Measurements from ENCODE around the gene PRKCB.

Gene PRKCB

GRCh38 chr16:23863511-23864422, 28.0 kb downstream of the PRKCB start:
- H4K20me1 ChIP-seq (ENCODE audit: insufficient read depth, low read length), result peaks cover 6% of the 10 kb centered on the region
- H3K9me3 ChIP-seq (ENCODE audit: insufficient read depth, low read length), result no peaks in the 10 kb centered on the region
- H3K79me2 ChIP-seq (ENCODE audit: low read length), result no peaks in the 10 kb centered on the region
- H2AFZ ChIP-seq (ENCODE audit: low read depth, low read length), result no peak overlapping the region; the same call in 1 of the 2 replicates
- no peaks in the 10 kb centered on the region for H3K36me3 ChIP-seq (replicated peaks; ENCODE audit: low read depth, low read length)
- peak overlapping the region; percentile 46 for H3K27ac ChIP-seq (ENCODE audit: low read length)
- TF ChIP-seq EZH2phosphoT487 (IDR thresholded peaks at IDR 0.05; ENCODE audit: low read depth), result no peak
- TF ChIP-seq, protein P1, sequence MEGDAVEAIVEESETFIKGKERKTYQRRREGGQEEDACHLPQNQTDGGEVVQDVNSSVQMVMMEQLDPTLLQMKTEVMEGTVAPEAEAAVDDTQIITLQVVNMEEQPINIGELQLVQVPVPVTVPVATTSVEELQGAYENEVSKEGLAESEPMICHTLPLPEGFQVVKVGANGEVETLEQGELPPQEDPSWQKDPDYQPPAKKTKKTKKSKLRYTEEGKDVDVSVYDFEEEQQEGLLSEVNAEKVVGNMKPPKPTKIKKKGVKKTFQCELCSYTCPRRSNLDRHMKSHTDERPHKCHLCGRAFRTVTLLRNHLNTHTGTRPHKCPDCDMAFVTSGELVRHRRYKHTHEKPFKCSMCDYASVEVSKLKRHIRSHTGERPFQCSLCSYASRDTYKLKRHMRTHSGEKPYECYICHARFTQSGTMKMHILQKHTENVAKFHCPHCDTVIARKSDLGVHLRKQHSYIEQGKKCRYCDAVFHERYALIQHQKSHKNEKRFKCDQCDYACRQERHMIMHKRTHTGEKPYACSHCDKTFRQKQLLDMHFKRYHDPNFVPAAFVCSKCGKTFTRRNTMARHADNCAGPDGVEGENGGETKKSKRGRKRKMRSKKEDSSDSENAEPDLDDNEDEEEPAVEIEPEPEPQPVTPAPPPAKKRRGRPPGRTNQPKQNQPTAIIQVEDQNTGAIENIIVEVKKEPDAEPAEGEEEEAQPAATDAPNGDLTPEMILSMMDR (IDR thresholded peaks at IDR 0.05; ENCODE audit: low read depth, low read length), result no peak
- H3K4me1 ChIP-seq (ENCODE audit: low read length), result peaks cover 48% of the 10 kb centered on the region
- H3K4me3 ChIP-seq (ENCODE audit: low read length), result peak overlapping the region; percentile 68
- H3K9ac ChIP-seq (ENCODE audit: low read length), result peak overlapping the region; percentile 29; the same call in 1 of the 2 replicates
- peak overlapping the region; percentile 90 for H3K4me2 ChIP-seq (ENCODE audit: low read length)
- peaks cover 62% of the 10 kb centered on the region for H3K27me3 ChIP-seq (ENCODE audit: low read depth, low read length)

DNA sequence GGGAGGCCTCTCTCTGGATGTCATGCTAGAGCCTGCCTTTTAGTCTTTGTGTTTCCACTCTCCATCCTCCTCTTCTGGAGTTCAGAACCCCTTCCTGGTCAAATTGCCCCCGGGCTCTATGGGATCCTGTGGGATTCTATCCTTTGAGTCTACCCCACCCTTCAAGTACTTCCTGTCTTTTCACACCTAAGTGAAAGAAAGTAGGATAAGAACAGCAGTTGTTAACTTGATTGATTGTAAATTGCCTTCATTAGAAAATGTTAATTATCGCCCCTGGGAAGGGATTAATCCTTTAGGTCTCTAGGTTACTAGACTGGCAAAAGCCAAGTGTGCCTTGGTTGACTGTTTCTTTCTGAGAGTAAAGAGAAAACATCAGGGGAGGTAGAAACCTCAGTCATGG, 30.1 kb downstream of the PRKCB start:
- Histone ChIP-seq H3K9me3 (ENCODE audit: insufficient read depth, low read length) (no peaks in the 10 kb centered on the region), H3K27ac (ENCODE audit: low read length) (no peak overlapping the region), H2AFZ (ENCODE audit: low read depth, low read length) (no peak overlapping the region), H4K20me1 (ENCODE audit: insufficient read depth, low read length) (no peaks in the 10 kb centered on the region), H3K79me2 (ENCODE audit: low read length) (no peaks in the 10 kb centered on the region), H3K4me2 (ENCODE audit: low read length) (no peak overlapping the region), H3K4me1 (ENCODE audit: low read length) (peaks cover 30% of the 10 kb centered on the region), H3K4me3 (ENCODE audit: low read length) (no peak overlapping the region), H3K27me3 (ENCODE audit: low read depth, low read length) (peaks cover 60% of the 10 kb centered on the region), H3K36me3 (replicated peaks; ENCODE audit: low read depth, low read length) (no peaks in the 10 kb centered on the region), H3K9ac (ENCODE audit: low read length) (no peak overlapping the region)
- TF ChIP-seq EZH2phosphoT487 (IDR thresholded peaks at IDR 0.05; ENCODE audit: low read depth), result no peak
- TF ChIP-seq, protein P1 (IDR thresholded peaks at IDR 0.05; ENCODE audit: low read depth, low read length), result no peak

DNA sequence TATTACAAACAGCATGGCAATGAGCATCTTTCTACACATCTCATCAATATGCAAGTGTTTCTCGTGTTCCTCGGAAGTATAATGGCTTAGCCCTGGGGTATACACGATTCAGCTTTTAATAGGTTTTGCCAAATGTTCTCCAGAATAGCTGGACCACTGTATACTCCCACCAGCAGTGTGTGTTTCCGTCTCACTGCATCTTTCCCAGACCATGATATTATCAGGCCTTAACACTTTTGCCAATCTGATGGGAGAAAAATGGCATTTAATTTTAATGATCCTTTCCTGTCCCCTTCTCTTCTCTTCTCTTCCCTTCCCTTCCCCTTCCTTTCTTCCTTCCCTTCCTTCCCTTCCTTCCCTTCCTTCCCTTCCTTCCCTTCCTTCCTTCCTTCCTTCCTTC, 30.8 kb downstream of the PRKCB start:
- Histone ChIP-seq H3K9me3 (ENCODE audit: insufficient read depth, low read length) (no peaks in the 10 kb centered on the region), H3K9ac (ENCODE audit: low read length) (no peak overlapping the region), H3K27me3 (ENCODE audit: low read depth, low read length) (peaks cover 56% of the 10 kb centered on the region), H2AFZ (ENCODE audit: low read depth, low read length) (no peak overlapping the region), H3K4me1 (ENCODE audit: low read length) (peaks cover 30% of the 10 kb centered on the region), H3K27ac (ENCODE audit: low read length) (no peak overlapping the region), H3K79me2 (ENCODE audit: low read length) (no peaks in the 10 kb centered on the region), H4K20me1 (ENCODE audit: insufficient read depth, low read length) (no peaks in the 10 kb centered on the region), H3K4me2 (ENCODE audit: low read length) (no peak overlapping the region), H3K4me3 (ENCODE audit: low read length) (no peak overlapping the region), H3K36me3 (replicated peaks; ENCODE audit: low read depth, low read length) (no peaks in the 10 kb centered on the region)
- TF ChIP-seq, protein P1 (IDR thresholded peaks at IDR 0.05; ENCODE audit: low read depth, low read length), result no peak

- H3K27me3 ChIP-seq (ENCODE audit: low read depth, low read length), result peaks cover 46% of the 10 kb centered on the region
- TF ChIP-seq, protein P1 (IDR thresholded peaks at IDR 0.05; ENCODE audit: low read depth, low read length), result no peak
- no peak for TF ChIP-seq EZH2phosphoT487 (IDR thresholded peaks at IDR 0.05; ENCODE audit: low read depth)
- no peak overlapping the region for H3K4me2 ChIP-seq (ENCODE audit: low read length)
- no peaks in the 10 kb centered on the region for H3K9me3 ChIP-seq (ENCODE audit: insufficient read depth, low read length)
- H4K20me1 ChIP-seq (ENCODE audit: insufficient read depth, low read length), result no peaks in the 10 kb centered on the region
- no peak overlapping the region for H3K9ac ChIP-seq (ENCODE audit: low read length)
- no peaks in the 10 kb centered on the region for H3K36me3 ChIP-seq (replicated peaks; ENCODE audit: low read depth, low read length)
- H3K4me1 ChIP-seq (ENCODE audit: low read length), result peaks cover 21% of the 10 kb centered on the region
- H3K27ac ChIP-seq (ENCODE audit: low read length), result no peak overlapping the region
- H2AFZ ChIP-seq (ENCODE audit: low read depth, low read length), result no peak overlapping the region
- no peak overlapping the region for H3K4me3 ChIP-seq (ENCODE audit: low read length)
- H3K79me2 ChIP-seq (ENCODE audit: low read length), result no peaks in the 10 kb centered on the region
These were observed 31.8 kb downstream of the PRKCB start for GRCh38 chr16:23867566-23867965.

Data from OCI-LY3 (cell line).